H1 (cell line): ENCODE measurements around the gene HTATIP2. TPM values are rescaled to one million over a fixed set of nuclear protein-coding genes. Genes with fewer than 3 reads are reported as not detected.

Experiments used
- CBX5 ChIP-seq: fragments of 300-800, 300-1000 bp; sonication (generic); IDR thresholded peaks from 2 replicates; pipeline ENCODE4 v1.7.1; 2016; ENCODE audit warnings: antibody characterized with exemption, low read length, low read depth
- NRF1 ChIP-seq: IDR thresholded peaks from 2 replicates; pipeline ENCODE4 v1.6.1; 2011; ENCODE audit warnings: mild to moderate bottlenecking, low read depth, low read length, improper control_type of control experiment
- POLR2AphosphoS5 ChIP-seq: IDR thresholded peaks from 2 replicates; pipeline ENCODE4 v1.6.1; 2011; ENCODE audit warnings: low read depth, low read length
- RNF2 ChIP-seq: fragments of 200-900, 300-1000 bp; sonication (generic); IDR thresholded peaks from 2 replicates; pipeline ENCODE4 v1.7.1; 2016; ENCODE audit warnings: borderline replicate concordance, low read depth, mild to moderate bottlenecking, antibody characterized with exemption, low read length; ENCODE audit not compliant: poor library complexity, severe bottlenecking; ENCODE audit errors: missing control alignments
- TBP ChIP-seq: IDR thresholded peaks from 2 replicates; pipeline ENCODE4 v1.6.1; 2011; ENCODE audit warnings: low read depth, low read length, improper control_type of control experiment
- polyA plus RNA-seq, 7 experiments: library from polyadenylated mRNA; depleted of rRNA in 3 of 7; stranded (reverse) in 5 of 7; unstranded in 2 of 7; fragments of >200 nt in 5 of 7; fragments of 200-250 nt in 2 of 7; gene quantifications; 1 replicate in 5 of 7; 2 replicates in 1 of 7; 4 replicates in 1 of 7; pipeline versions ENCODE4 v1.2.1 to v1.2.3, GENCODE V29; 2011 to 2013; ENCODE audit warnings: missing spikeins in 2 of 7, mixed read lengths in 2 of 7
- total RNA-seq: library from RNA; stranded (reverse); fragmentation: NEBNext Ultra II Directional; extraction: Animal tissue kit (Norgen Biotek cat#: 25700); gene quantifications from 2 replicates; pipeline ENCODE4 v1.2.1, GENCODE V29; 2021

The HTATIP2 gene
- total and polyA plus RNA-seq, 2 of the 8 experiments (the other 6 are each of a cell fraction or from before 2014, with no cell fraction given), result 22.6 to 33.1 TPM

DNA sequence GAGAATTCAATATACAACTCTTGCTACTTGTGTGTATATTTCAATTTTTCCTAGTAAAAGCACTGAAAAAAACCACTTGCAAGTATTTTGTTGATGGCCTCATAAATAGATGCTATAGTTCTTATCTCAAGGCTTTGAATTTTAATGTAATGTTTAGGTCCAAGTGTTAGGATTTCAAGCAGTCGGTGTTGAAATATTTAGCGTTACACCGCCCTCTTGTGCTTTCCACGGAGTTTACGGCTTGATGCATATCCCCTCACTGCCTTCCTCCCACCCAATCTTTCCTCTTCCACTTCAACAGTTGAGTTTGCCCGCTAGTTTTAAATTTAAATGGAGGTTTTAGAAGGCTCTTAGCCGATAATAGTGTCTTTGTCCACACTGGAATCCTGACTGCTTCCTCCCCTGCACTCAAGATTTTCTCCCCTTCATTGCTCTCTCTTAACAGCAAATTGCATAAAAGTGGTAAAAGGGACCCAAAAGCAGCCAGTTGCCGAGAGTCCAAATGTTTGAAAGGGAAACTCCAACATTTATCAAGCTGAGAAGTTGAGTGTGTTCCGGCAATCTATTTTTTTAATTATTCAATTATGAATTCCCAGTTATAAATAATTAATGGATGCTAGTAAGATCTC lies 25.9 kb upstream of the HTATIP2 start (continued):
- no peak for TF ChIP-seq NRF1
- no peak for TF ChIP-seq RNF2
- TF ChIP-seq CBX5, result no peak
- no peak for TF ChIP-seq TBP
- TF ChIP-seq POLR2AphosphoS5, result no peak
